B cell (primary cell): ENCODE results near the gene PLD5. TPM values are rescaled to one million over a fixed set of nuclear protein-coding genes. Genes with fewer than 3 reads are reported as not detected.
"Not testable (repeated sequence)": the region's sequence is repeated elsewhere in the genome, so short reads cannot be mapped to it uniquely, and the experiment has no call there.

Source experiments
- ATAC-seq: fragments of 200-7000 bp; cut with Tn5 transposase; one replicate; pipeline ENCODE4 v1.10.0; 2021; ENCODE audit warnings: low read depth, mild to moderate bottlenecking, moderate number of reproducible peaks, moderate library complexity
- CTCF ChIA-PET: fragments of 350-600 bp; sonication (Branson Sonifier 250); formaldehyde crosslinking; loops from one replicate; lab custom pipeline; 2021; ENCODE audit warnings: antibody characterized with exemption, inconsistent platforms; lab: Charles Lee
- POLR2A ChIA-PET: fragments of 350-600 bp; sonication (Branson Sonifier 250); formaldehyde crosslinking; loops from one replicate; lab custom pipeline; 2021; ENCODE audit warnings: antibody characterized with exemption; lab: Charles Lee
- DNase-seq: peaks from one replicate; pipeline ENCODE4 v3.0.0; 2013
- H2AFZ ChIP-seq: 2 replicates; pipeline ENCODE4 v1.6.1; 2012; ENCODE audit warnings: mild to moderate bottlenecking, low read depth, low read length; ENCODE audit not compliant: insufficient read depth, poor library complexity, severe bottlenecking
- H3K27ac ChIP-seq, 2 donors: 1 replicate in 1 of 2; 2 replicates in 1 of 2; pipeline ENCODE4 v1.5.1; 2012 to 2013; ENCODE audit warnings: low read length in 2 of 2, mild to moderate bottlenecking in 2 of 2, moderate library complexity in 1 of 2
- H3K27me3 ChIP-seq, 4 experiments: fragments of 200-600 bp in 1 of 4; sonication (generic) in 1 of 4; replicated peaks in 1 of 4; 1 replicate in 2 of 4; 2 replicates in 2 of 4; pipeline versions ENCODE4 v1.6.1 to v1.7.0; 2013 to 2016; ENCODE audit warnings: low read length in 3 of 4, mild to moderate bottlenecking in 2 of 4, mixed read lengths in 1 of 4, moderate library complexity in 1 of 4; ENCODE audit not compliant: insufficient read depth in 4 of 4, control insufficient read depth in 3 of 4; ENCODE audit errors: control extremely low read depth in 1 of 4
- H3K36me3 ChIP-seq, 2 experiments: replicated peaks in 1 of 2; 1 replicate in 1 of 2; 2 replicates in 1 of 2; pipeline versions ENCODE4 v1.6.1 to v1.7.1; 2013; ENCODE audit warnings: low read length in 1 of 2; ENCODE audit not compliant: insufficient read depth in 2 of 2, control insufficient read depth in 1 of 2; ENCODE audit errors: control extremely low read depth in 1 of 2, extremely low read depth in 1 of 2
- H3K4me1 ChIP-seq, 2 donors: fragments of 200-600 bp in 1 of 2; sonication (generic) in 1 of 2; 1 replicate in 1 of 2; 2 replicates in 1 of 2; pipeline versions ENCODE4 v1.5.1 to v1.6.1; 2013 to 2017; ENCODE audit warnings: low read length in 2 of 2; ENCODE audit not compliant: control insufficient read depth in 2 of 2, insufficient read depth in 2 of 2
- H3K4me2 ChIP-seq: replicated peaks from 2 replicates; pipeline ENCODE3; 2012; ENCODE audit warnings: mild to moderate bottlenecking, low read depth, low read length; ENCODE audit not compliant: poor library complexity, severe bottlenecking
- H3K4me3 ChIP-seq, 5 experiments: fragments of 200-600 bp in 1 of 5; sonication (generic) in 1 of 5; 1 replicate in 3 of 5; 2 replicates in 2 of 5; pipeline versions ENCODE4 v1.5.1 to v1.7.0; 2011 to 2016; ENCODE audit warnings: low read length in 4 of 5, mild to moderate bottlenecking in 4 of 5, low read depth in 2 of 5, control low read depth in 1 of 5, moderate library complexity in 1 of 5; ENCODE audit not compliant: insufficient read depth in 1 of 5; ENCODE audit errors: control extremely low read depth in 1 of 5, extremely low read depth in 1 of 5
- H3K79me2 ChIP-seq: fragments of 200-600 bp; sonication (generic); one replicate; pipeline ENCODE4 v1.6.0; 2016; ENCODE audit warnings: low read length; ENCODE audit not compliant: control insufficient read depth, insufficient read depth
- H3K9ac ChIP-seq: fragments of 200-600 bp; sonication (generic); 2 replicates; pipeline ENCODE4 v1.6.1; 2017; ENCODE audit warnings: mild to moderate bottlenecking, low read length, moderate library complexity
- H3K9me3 ChIP-seq, 3 donors: one replicate each; pipeline versions ENCODE4 v1.6.1 to v1.7.1; 2013; ENCODE audit warnings: low read length in 2 of 3; ENCODE audit not compliant: control insufficient read depth in 2 of 3, insufficient read depth in 1 of 3; ENCODE audit errors: control extremely low read depth in 1 of 3
- H4K20me1 ChIP-seq: 2 replicates; pipeline ENCODE4 v1.6.0; 2012; ENCODE audit warnings: mild to moderate bottlenecking, low read length; ENCODE audit not compliant: insufficient read depth, control insufficient read depth, poor library complexity, severe bottlenecking
- H3K27ac Mint-ChIP-seq: one replicate; pipeline ENCODE4 v1.8.0; 2021; ENCODE audit warnings: mixed read lengths
- H3K27me3 Mint-ChIP-seq: one replicate; pipeline ENCODE4 v1.8.0; 2021; ENCODE audit warnings: mixed read lengths
- H3K4me1 Mint-ChIP-seq: one replicate; pipeline ENCODE4 v1.8.0; 2021; ENCODE audit warnings: mixed read lengths
- H3K4me3 Mint-ChIP-seq: one replicate; pipeline ENCODE4 v1.8.0; 2021; ENCODE audit warnings: mixed read lengths
- H3K9me3 Mint-ChIP-seq: one replicate; pipeline ENCODE4 v1.8.0; 2022; ENCODE audit warnings: mixed read lengths; ENCODE audit not compliant: insufficient read depth
- EZH2 ChIP-seq: IDR thresholded peaks from 2 replicates; pipeline ENCODE4 v1.6.1; 2012; ENCODE audit warnings: borderline replicate concordance, low read depth, mild to moderate bottlenecking, moderate library complexity, low read length; ENCODE audit not compliant: insufficient read depth, poor library complexity, severe bottlenecking
- WGBS: methylation state at CpG from one replicate; pipeline ENCODE4 v1.1.5; 2013; ENCODE audit warnings: missing lambda C conversion rate; ENCODE audit not compliant: insufficient coverage; 5-methylcytosine and 5-hydroxymethylcytosine counted together
- intact Hi-C: fragments of 100-400 bp; cut with micrococcal nuclease; formaldehyde crosslinking; loops from one replicate; pipeline ENCODE4 v1.10.0; 2022
- polyA plus RNA-seq: library from polyadenylated mRNA; depleted of rRNA; stranded (reverse); fragments of >200 nt; gene quantifications from 2 replicates; pipeline ENCODE4 v1.2.3, GENCODE V29; 2012
- total RNA-seq, 2 donors: library from RNA; stranded (reverse); fragments of 120-200 nt in 1 of 2; gene quantifications; 1 replicate in 1 of 2; 2 replicates in 1 of 2; pipeline versions ENCODE4 v1.2.3 to v1.2.4, GENCODE V29; 2013 to 2022

PLD5 gene
- total and polyA plus RNA-seq, 2 donors (not counting 1 experiment from before 2014, with no cell fraction given): 0.37 to 1.9 TPM

- Histone ChIP-seq H3K4me1 (no peaks in the 10 kb centered on the region), H3K27ac (no peak overlapping the region), H3K4me2 (no peak overlapping the region), H3K27me3 (no peaks in the 10 kb centered on the region), H3K4me3 (no peak overlapping the region), H3K36me3 (no peaks in the 10 kb centered on the region), H3K79me2 (no peaks in the 10 kb centered on the region), H4K20me1 (no peaks in the 10 kb centered on the region), H2AFZ (no peak overlapping the region), H3K9me3 (peaks cover 0 to 4% (median 3%) of the 10 kb centered on the region in 3 donors), H3K9ac (no peak overlapping the region)
- intact Hi-C loops: no loop called here
- Mint-ChIP-seq H3K27ac (no peak overlapping the region), H3K4me1 (no peaks in the 10 kb centered on the region), H3K27me3 (no peaks in the 10 kb centered on the region), H3K9me3 (peaks cover 4% of the 10 kb centered on the region), H3K4me3 (no peak overlapping the region)
- ChIA-PET CTCF (no interaction called here), POLR2A (no interaction called here)
- TF ChIP-seq EZH2: no peak
- ATAC-seq (no peak), DNase-seq (no peak)
Observed at GRCh38 chr1:242391896-242392295, 132.6 kb downstream of the PLD5 start.

DNA sequence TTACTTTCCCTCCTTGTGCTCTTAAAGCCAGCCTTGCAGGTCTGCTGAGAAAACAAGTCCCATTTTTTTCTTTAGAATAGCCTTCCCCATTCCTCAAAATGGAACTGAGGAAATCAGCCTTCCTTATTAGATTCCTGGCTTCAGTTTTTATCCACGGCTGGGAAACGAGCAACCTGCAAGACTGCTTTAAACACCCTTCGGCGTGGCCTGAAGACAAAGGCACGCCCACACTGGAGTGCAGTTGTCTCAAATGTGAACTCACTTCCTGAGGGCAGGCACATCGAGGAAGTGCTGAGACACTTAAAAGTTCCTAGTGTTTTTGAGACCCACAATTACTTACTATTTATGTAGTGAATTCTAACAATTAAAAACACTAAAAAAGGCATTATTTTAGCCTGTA, 148.4 kb downstream of the PLD5 start:
- H3K27me3 Mint-ChIP-seq, intact Hi-C loops, H3K79me2 ChIP-seq, H3K27me3 ChIP-seq, CTCF ChIA-PET, H3K4me3 Mint-ChIP-seq, DNase-seq, POLR2A ChIA-PET, H3K27ac Mint-ChIP-seq, H3K4me2 ChIP-seq, H3K9me3 Mint-ChIP-seq, H2AFZ ChIP-seq, H3K27ac ChIP-seq, H3K4me3 ChIP-seq, H3K9ac ChIP-seq, H3K4me1 ChIP-seq, H3K4me1 Mint-ChIP-seq, H4K20me1 ChIP-seq, H3K36me3 ChIP-seq, H3K9me3 ChIP-seq, ATAC-seq: not testable (repeated sequence)
- WGBS: 60% methylated on average over 5 of the region's 6 CpGs

DNA sequence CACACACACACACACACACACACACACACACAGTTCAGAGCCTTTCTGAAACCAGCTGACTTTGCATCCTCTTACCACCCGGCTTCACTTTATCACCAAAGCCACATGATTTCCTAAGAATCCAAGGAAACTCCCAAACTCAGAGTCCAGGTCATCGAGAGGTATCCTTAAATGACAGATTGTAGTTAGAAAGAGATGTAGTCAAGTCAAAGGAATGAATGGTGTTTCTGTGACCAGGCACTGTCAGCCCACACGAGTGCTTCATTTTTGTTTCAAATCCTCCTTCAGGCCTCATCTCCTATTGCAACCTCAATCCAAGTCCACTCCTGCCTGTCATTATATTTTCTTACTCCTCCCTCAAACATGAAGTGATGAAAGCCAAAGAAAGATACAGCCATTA, 174.1 kb downstream of the PLD5 start:
- H3K9ac ChIP-seq, H3K4me1 ChIP-seq, H3K79me2 ChIP-seq, H4K20me1 ChIP-seq, POLR2A ChIA-PET, H3K27ac ChIP-seq, H3K27me3 Mint-ChIP-seq, ATAC-seq, H3K4me2 ChIP-seq, H3K4me1 Mint-ChIP-seq, H3K9me3 ChIP-seq, H3K4me3 Mint-ChIP-seq, DNase-seq, H3K9me3 Mint-ChIP-seq, intact Hi-C loops, CTCF ChIA-PET, H3K27ac Mint-ChIP-seq, H3K27me3 ChIP-seq, H3K36me3 ChIP-seq, H2AFZ ChIP-seq, H3K4me3 ChIP-seq: not testable (repeated sequence)
- WGBS: no CpG with 5 or more reads among the region's 3 CpGs
